SK-N-SH (cell line): ENCODE measurements around the gene SLC15A1. TPM values are rescaled to one million over a fixed set of nuclear protein-coding genes. Genes with fewer than 3 reads are reported as not detected.

Experiments
- CTCF ChIA-PET: fragments of 300-600, 350-600 bp; formaldehyde crosslinking; extraction: SDS; loops from one replicate; lab custom pipeline; 2021; lab: Yijun Ruan, JAX
- POLR2A ChIA-PET: fragments of 350-600 bp; sonication (Branson Sonifier 250); formaldehyde crosslinking; extraction: SDS; loops from one replicate; lab custom pipeline; 2020; ENCODE audit warnings: antibody characterized with exemption, inconsistent platforms; lab: Yijun Ruan, JAX
- DNase-seq: peaks from one replicate; pipeline ENCODE4 v3.0.0; 2012
- H2AFZ ChIP-seq: fragments of 200-600 bp; sonication (generic); 2 replicates; pipeline ENCODE4 v1.8.1; 2016; ENCODE audit warnings: antibody characterized with exemption, mild to moderate bottlenecking, low read depth
- H3F3A ChIP-seq: fragments of 200-600 bp; sonication (generic); replicated peaks from 2 replicates; pipeline ENCODE3; 2016; ENCODE audit warnings: antibody characterized with exemption, mild to moderate bottlenecking; ENCODE audit not compliant: insufficient read depth
- H3K27ac ChIP-seq, 2 experiments: fragments of 200-500 bp in 1 of 2; fragments of 200-600 bp in 1 of 2; sonication (Bioruptor generic) in 1 of 2; sonication (generic), shearing (Covaris generic) in 1 of 2; 2 replicates each; pipeline versions ENCODE4 v1.5.1 to v1.6.1; 2014 to 2016; ENCODE audit warnings: low read depth in 2 of 2, inconsistent platforms in 1 of 2, low read length in 1 of 2, mild to moderate bottlenecking in 1 of 2, mixed read lengths in 1 of 2
- H3K27me3 ChIP-seq: fragments of 200-600 bp; sonication (generic), shearing (Covaris generic); 2 replicates; pipeline ENCODE4 v1.6.1; 2016; ENCODE audit warnings: mixed run types; ENCODE audit not compliant: insufficient read depth
- H3K36me3 ChIP-seq, 2 experiments: fragments of 200-500 bp in 1 of 2; fragments of 200-600 bp in 1 of 2; sonication (Bioruptor generic) in 1 of 2; sonication (generic) in 1 of 2; replicated peaks in 1 of 2; 2 replicates each; pipeline versions ENCODE3 to v1.5.1; 2014 to 2016; ENCODE audit warnings: low read length in 1 of 2, mild to moderate bottlenecking in 1 of 2; ENCODE audit not compliant: insufficient read depth in 2 of 2, control insufficient read depth in 1 of 2
- H3K4me1 ChIP-seq, 2 experiments: fragments of 200-500 bp in 1 of 2; fragments of 200-600 bp in 1 of 2; sonication (Bioruptor generic) in 1 of 2; sonication (generic), shearing (Covaris generic) in 1 of 2; 2 replicates each; pipeline versions ENCODE4 v1.5.1 to v1.6.1; 2014 to 2016; ENCODE audit warnings: low read depth in 1 of 2, low read length in 1 of 2, mixed run types in 1 of 2; ENCODE audit not compliant: insufficient read depth in 2 of 2, control insufficient read depth in 1 of 2
- H3K4me2 ChIP-seq: fragments of 200-600 bp; sonication (generic), shearing (Covaris generic); 2 replicates; pipeline ENCODE4 v1.6.1; 2017; ENCODE audit warnings: mixed run types
- H3K4me3 ChIP-seq, 2 experiments: fragments of 200-500 bp in 1 of 2; fragments of 200-600 bp in 1 of 2; sonication (Bioruptor generic) in 1 of 2; sonication (generic), shearing (Covaris generic) in 1 of 2; 2 replicates each; pipeline versions ENCODE4 v1.5.1 to v1.8.1; 2014 to 2016; ENCODE audit warnings: low read depth in 2 of 2, inconsistent platforms in 1 of 2, low read length in 1 of 2, mild to moderate bottlenecking in 1 of 2, mixed read lengths in 1 of 2, moderate library complexity in 1 of 2
- H3K79me2 ChIP-seq: fragments of 200-600 bp; sonication (generic); 2 replicates; pipeline ENCODE4 v1.8.1; 2017; ENCODE audit warnings: mild to moderate bottlenecking; ENCODE audit not compliant: insufficient read depth
- H3K9ac ChIP-seq: fragments of 200-600 bp; sonication (generic); 2 replicates; pipeline ENCODE4 v1.6.1; 2017; ENCODE audit warnings: mixed run types
- H3K9me2 ChIP-seq: fragments of 200-600 bp; sonication (generic); 2 replicates; pipeline ENCODE4 v1.6.1; 2017; ENCODE audit warnings: mixed run types
- H3K9me3 ChIP-seq: fragments of 200-600 bp; sonication (generic); 2 replicates; pipeline ENCODE4 v1.6.1; 2017; ENCODE audit warnings: mixed run types, mild to moderate bottlenecking, moderate library complexity
- H4K20me1 ChIP-seq: fragments of 200-600 bp; sonication (generic); 2 replicates; pipeline ENCODE4 v1.6.1; 2017; ENCODE audit warnings: mild to moderate bottlenecking, mixed run types; ENCODE audit not compliant: insufficient read depth
- CHD2 ChIP-seq: fragments of 150-350 bp; IDR thresholded peaks from 2 replicates; pipeline ENCODE4 v1.6.1; 2018; ENCODE audit warnings: low read length; ENCODE audit not compliant: partially characterized antibody
- EZH2phosphoT487 ChIP-seq: fragments of 200-600 bp; sonication (generic); IDR thresholded peaks from 2 replicates; pipeline ENCODE4 v1.6.1; 2017; ENCODE audit warnings: low read depth, mixed run types, mild to moderate bottlenecking, antibody characterized with exemption, moderate library complexity, borderline replicate concordance
- FOXM1 ChIP-seq: IDR thresholded peaks from 2 replicates; pipeline ENCODE4 v1.4.0; 2012; ENCODE audit warnings: low read depth, mild to moderate bottlenecking
- GATA2 ChIP-seq: sonication (generic); formaldehyde crosslinking; IDR thresholded peaks from 2 replicates; pipeline ENCODE4 v1.5.0; 2020; ENCODE audit warnings: mild to moderate bottlenecking, missing genetic modification reagents
- IRF3 ChIP-seq: fragments of 150-350 bp; IDR thresholded peaks from 2 replicates; pipeline ENCODE4 v1.6.1; 2016; ENCODE audit warnings: mild to moderate bottlenecking, low read depth, low read length
- MEF2A ChIP-seq: IDR thresholded peaks from 2 replicates; pipeline ENCODE4 v1.4.0; 2012; ENCODE audit warnings: low read depth, borderline replicate concordance
- NFIC ChIP-seq: IDR thresholded peaks from 2 replicates; pipeline ENCODE4 v1.4.0; 2012; ENCODE audit warnings: borderline replicate concordance
- POLR2AphosphoS5 ChIP-seq: IDR thresholded peaks from 2 replicates; pipeline ENCODE4 v1.6.1; 2012; ENCODE audit warnings: low read depth, low read length
- REST ChIP-seq: IDR thresholded peaks from 2 replicates; pipeline ENCODE4 v1.6.1; 2012; ENCODE audit warnings: mild to moderate bottlenecking, low read depth, low read length, moderate library complexity
- RFX5 ChIP-seq: IDR thresholded peaks from 2 replicates; pipeline ENCODE4 v1.6.1; 2012; ENCODE audit warnings: mild to moderate bottlenecking, improper control_type of control experiment, low read length
- RXRA ChIP-seq: IDR thresholded peaks from 2 replicates; pipeline ENCODE4 v1.4.0; 2012; ENCODE audit warnings: low read depth, mild to moderate bottlenecking, borderline replicate concordance
- SMC3 ChIP-seq: IDR thresholded peaks from 2 replicates; pipeline ENCODE4 v1.6.1; 2012; ENCODE audit warnings: low read depth, low read length, improper control_type of control experiment
- TCF12 ChIP-seq: IDR thresholded peaks from 2 replicates; pipeline ENCODE4 v1.4.0; 2012
- USF1 ChIP-seq: IDR thresholded peaks from 2 replicates; pipeline ENCODE4 v1.4.0; 2012; ENCODE audit warnings: low read depth, borderline replicate concordance
- ZBTB33 ChIP-seq: IDR thresholded peaks from 2 replicates; pipeline ENCODE4 v1.4.0; 2012; ENCODE audit warnings: low read depth, borderline replicate concordance
- WGBS: methylation state at CpG from one replicate; pipeline ENCODE4 v1.1.6; 2017; ENCODE audit warnings: low lambda C conversion rate; 5-methylcytosine and 5-hydroxymethylcytosine counted together
- polyA plus RNA-seq, 3 experiments: library from polyadenylated mRNA; depleted of rRNA; stranded (reverse); fragments of >200 nt; gene quantifications; 2 replicates each; pipeline ENCODE4 v1.2.3, GENCODE V29; 2012

SLC15A1 gene
- polyA plus RNA-seq, 1 of the 3 experiments (the other 2 are of a cell fraction): not detected

GRCh38 chr13:98781905-98782304 is 29.4 kb upstream of the SLC15A1 start:
- 100% methylated on average over 1 of the region's 7 CpGs for WGBS
- H4K20me1 ChIP-seq: no peaks in the 10 kb centered on the region
- H3K4me1 ChIP-seq: no peaks in the 10 kb centered on the region
- H3K27ac ChIP-seq: no peak overlapping the region
- DNase-seq: no peak
- no peaks in the 10 kb centered on the region for H3K9me2 ChIP-seq
- POLR2A ChIA-PET: no interaction called here
- no peaks in the 10 kb centered on the region for H3F3A ChIP-seq
- H3K79me2 ChIP-seq: no peaks in the 10 kb centered on the region
- H2AFZ ChIP-seq: no peak overlapping the region
- H3K9ac ChIP-seq: no peak overlapping the region
- TF ChIP-seq POLR2AphosphoS5: no peak
- no peak overlapping the region for H3K4me2 ChIP-seq
- CTCF ChIA-PET: no interaction called here
- H3K27me3 ChIP-seq: no peaks in the 10 kb centered on the region
- no peaks in the 10 kb centered on the region for H3K36me3 ChIP-seq
- no peak overlapping the region for H3K4me3 ChIP-seq
- H3K9me3 ChIP-seq: no peaks in the 10 kb centered on the region

- Histone ChIP-seq H3K4me1 (no peaks in the 10 kb centered on the region), H3F3A (no peaks in the 10 kb centered on the region), H3K27me3 (no peaks in the 10 kb centered on the region), H3K9ac (no peak overlapping the region), H3K27ac (no peak overlapping the region), H3K79me2 (no peaks in the 10 kb centered on the region), H3K36me3 (no peaks in the 10 kb centered on the region), H3K4me3 (no peak overlapping the region), H3K9me2 (no peaks in the 10 kb centered on the region), H3K4me2 (no peak overlapping the region), H4K20me1 (no peaks in the 10 kb centered on the region), H2AFZ (no peak overlapping the region), H3K9me3 (no peaks in the 10 kb centered on the region)
- TF ChIP-seq TCF12 (no peak), SMC3 (no peak), CHD2 (no peak), USF1 (no peak), ZBTB33 (no peak), MEF2A (no peak), REST (no peak), NFIC (no peak), RXRA (no peak), RFX5 (no peak), IRF3 (no peak), EZH2phosphoT487 (no peak), FOXM1 (no peak), GATA2 (no peak)
- 80% methylated on average over 3 of the region's 11 CpGs for WGBS
- ChIA-PET POLR2A (no interaction called here), CTCF (no interaction called here)
- DNase-seq: no peak
Observed at GRCh38 chr13:98781470-98781869, 29.0 kb upstream of the SLC15A1 start.
